Measurements from ENCODE around the gene HERPUD1. TPM values are rescaled to one million over a fixed set of nuclear protein-coding genes. Genes with fewer than 3 reads are reported as not detected.

The HERPUD1 gene
- total RNA-seq, 1 experiment from 2014 or later, result 28.9 TPM

- no peak overlapping the region for H3K9ac ChIP-seq (ENCODE audit: extremely low read depth, insufficient read length, low read length)
- no peak overlapping the region for H2AFZ ChIP-seq (ENCODE audit: low read length)
- no peak overlapping the region for H3K23ac ChIP-seq (ENCODE audit: insufficient read length, low read depth, low read length)
- no peak overlapping the region for H2AK5ac ChIP-seq (ENCODE audit: insufficient read length, low read length)
- H3K4me2 ChIP-seq (ENCODE audit: insufficient read depth, insufficient read length, low read length), result no peak overlapping the region
- no peak overlapping the region for H2BK15ac ChIP-seq (ENCODE audit: low read depth, low read length)
- no peaks in the 10 kb centered on the region; the same call in 1 of the 2 replicates for H3K27me3 Mint-ChIP-seq (ENCODE audit: low read depth)
- H3K4me1 Mint-ChIP-seq, result peaks cover 10 to 14% of the 10 kb centered on the region in 2 experiments
- no peak overlapping the region for H3K27ac Mint-ChIP-seq
- no peak overlapping the region for H3T11ph ChIP-seq (ENCODE audit: low read length)
- no peak overlapping the region for H3K14ac ChIP-seq (ENCODE audit: insufficient read depth, low read length)
- H4K8ac ChIP-seq (replicated peaks; ENCODE audit: insufficient read length, low read depth, low read length), result no peak overlapping the region
- H3K4me3 Mint-ChIP-seq, result no peak overlapping the region
- H3K4me1 ChIP-seq (ENCODE audit: insufficient read depth, low read length), result peaks cover 3% of the 10 kb centered on the region; the same call in 1 of the 2 replicates
- no peaks in the 10 kb centered on the region; the same call in 1 of the 2 replicates for H3K79me2 ChIP-seq (ENCODE audit: insufficient read depth, low read length)
- no peaks in the 10 kb centered on the region for H3K9me3 Mint-ChIP-seq
- no peak overlapping the region for H2BK12ac ChIP-seq (ENCODE audit: insufficient read length, low read depth, low read length)
- no peaks in the 10 kb centered on the region for H3K9me3 ChIP-seq (ENCODE audit: control insufficient read depth, low read depth, low read length)
- no peak overlapping the region for H3K4ac ChIP-seq (ENCODE audit: low read depth, low read length)
- no peaks in the 10 kb centered on the region for H3K36me3 Mint-ChIP-seq (ENCODE audit: insufficient read depth in 1 of 3, low read depth in 3 of 3)
- no peaks in the 10 kb centered on the region for H3K79me1 ChIP-seq (ENCODE audit: insufficient read depth, low read depth, low read length, poor library complexity, severe bottlenecking)
- H4K20me1 ChIP-seq (ENCODE audit: control insufficient read depth, insufficient read depth, insufficient read length), result no peaks in the 10 kb centered on the region
- no peak overlapping the region for H3K56ac ChIP-seq (ENCODE audit: insufficient read length, low read depth, low read length)
- no peak for TF ChIP-seq CTCF (conservative IDR thresholded peaks at IDR 0.05)
- H3K27me3 ChIP-seq (ENCODE audit: insufficient read depth, low read length), result no peaks in the 10 kb centered on the region
- peaks cover 5% of the 10 kb centered on the region for H3K23me2 ChIP-seq (ENCODE audit: insufficient read length, low read depth, low read length, poor library complexity, severe bottlenecking)
- H4K5ac ChIP-seq (ENCODE audit: insufficient read length, low read depth, low read length), result no peak overlapping the region
- no peak overlapping the region for H2BK120ac ChIP-seq (ENCODE audit: low read depth, low read length, poor library complexity, severe bottlenecking)
- no peak overlapping the region for H2BK20ac ChIP-seq (ENCODE audit: low read depth, low read length, poor library complexity, severe bottlenecking)
- no CpG with 5 or more reads among the region's 2 CpGs for WGBS (ENCODE audit: extremely low coverage, insufficient read length, low lambda C conversion rate)
- DNase-seq, result no peak
- no peak overlapping the region for H4K91ac ChIP-seq (ENCODE audit: insufficient read length, low read depth, low read length)
- no peak overlapping the region for H2BK5ac ChIP-seq (ENCODE audit: insufficient read length, low read length)
- no peak overlapping the region for H3K18ac ChIP-seq (ENCODE audit: insufficient read length, low read depth, low read length)
- H3K27ac ChIP-seq (ENCODE audit: insufficient read length, low read depth, low read length), result no peak overlapping the region
These were observed 4.5 kb upstream of the HERPUD1 start for GRCh38 chr16:56927471-56927870.

All from H9 (cell line).